Activated CD4-positive, CD25-positive, alpha-beta regulatory T cell treated with anti-CD3 and anti-CD28 coated beads, Interleukin-2, amount 50 U/mL, for 24 hours (primary cell): ENCODE results near the gene WHRN.

Experiments
- ATAC-seq, 2 donors: fragments of 150-1000 bp; cut with Tn5 transposase; one replicate each; pipeline ENCODE4 v1.10.0; 2021; ENCODE audit warnings: mild to moderate bottlenecking in 1 of 2, moderate library complexity in 1 of 2

Gene WHRN

GRCh38 chr9:114357911-114358328, 147.4 kb downstream of the WHRN start:
- ATAC-seq = no peak

DNA sequence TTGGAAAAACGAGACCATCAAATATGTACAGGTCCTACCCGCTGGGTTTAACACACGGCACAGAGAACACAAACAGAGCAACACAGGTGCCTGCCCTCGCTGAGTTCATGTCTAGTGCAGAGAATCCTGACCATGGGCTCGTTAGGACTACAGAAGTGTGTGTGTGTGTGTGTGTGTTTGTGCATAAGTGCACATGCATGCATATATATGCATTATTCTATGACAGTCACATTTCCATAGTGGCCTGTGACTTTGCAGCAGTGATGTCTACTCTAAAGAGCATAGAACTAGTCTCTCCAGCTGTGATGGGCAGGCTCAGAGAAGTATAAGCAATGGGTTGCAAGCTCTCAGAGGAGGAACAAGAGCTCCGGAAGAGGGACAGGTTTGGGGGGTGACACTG, 147.9 kb downstream of the WHRN start:
- ATAC-seq = no peak

DNA sequence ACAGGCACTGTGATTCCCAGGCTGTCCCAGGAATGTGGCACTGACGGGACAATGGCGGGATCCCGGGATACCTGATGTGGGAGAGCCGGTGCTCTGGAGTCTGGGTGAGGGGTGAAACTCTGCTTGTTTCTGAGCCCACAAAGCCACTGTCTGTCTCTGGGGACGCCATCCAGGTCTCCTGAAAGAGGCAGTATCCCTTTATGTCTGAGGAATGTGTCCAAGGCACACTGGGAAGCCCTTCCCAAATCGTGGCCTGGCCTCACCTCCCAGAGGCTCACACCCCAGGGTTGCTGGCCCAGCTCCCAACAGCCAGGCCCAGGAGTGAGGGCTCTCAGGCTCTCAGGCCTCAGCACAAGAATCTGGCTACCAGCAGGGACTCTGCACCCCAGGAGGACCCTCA, 148.5 kb downstream of the WHRN start:
- no peak for ATAC-seq

DNA sequence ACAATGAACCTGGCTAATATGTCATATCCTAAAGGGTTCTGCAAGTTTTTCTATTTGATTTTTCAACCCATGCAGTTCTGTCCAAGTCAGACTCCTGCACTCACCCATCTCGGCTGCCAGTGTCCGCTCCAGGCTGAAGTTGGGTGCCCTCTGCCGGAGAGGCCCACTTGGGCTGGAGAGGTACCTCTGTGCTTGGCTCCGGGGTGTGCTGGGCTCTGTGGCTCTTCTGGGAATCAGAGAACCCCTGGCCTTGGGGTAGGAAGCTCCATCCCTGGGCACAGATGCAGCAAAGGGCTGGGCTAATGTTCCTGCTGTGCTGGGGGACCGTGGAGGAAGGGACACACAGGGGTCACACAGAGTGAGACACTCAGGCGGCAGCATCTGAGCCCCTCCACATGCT, 149.5 kb downstream of the WHRN start:
- ATAC-seq = no peak
